Measurements from ENCODE around the gene HTR2A. TPM values are rescaled to one million over a fixed set of nuclear protein-coding genes. Genes with fewer than 3 reads are reported as not detected.

HTR2A gene
- total RNA-seq, 1 experiment from 2014 or later = not detected

DNA sequence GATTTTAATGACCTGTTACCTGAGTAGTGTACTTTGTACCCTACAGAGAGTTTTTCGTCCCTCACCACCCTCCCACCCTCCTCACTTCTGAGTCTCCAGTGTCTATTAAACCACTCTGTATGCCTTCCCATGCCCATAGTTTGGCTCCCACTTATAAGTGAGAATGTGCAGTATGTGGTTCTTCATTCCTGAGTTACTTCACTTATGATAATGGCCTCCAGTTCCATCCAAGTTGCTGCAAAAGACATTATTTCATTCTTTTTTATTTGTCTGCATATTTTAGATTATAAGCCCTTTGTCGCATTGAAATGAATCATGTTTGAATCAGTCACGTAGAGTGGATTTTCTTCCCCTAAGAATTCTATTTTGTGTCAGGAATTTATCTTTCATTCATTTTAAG is 12.2 kb upstream of the HTR2A start:
- Mint-ChIP-seq H3K36me3 (peaks cover 14% of the 10 kb centered on the region), H3K27ac (no peak overlapping the region), H3K27me3 (ENCODE audit: low read depth) (no peaks in the 10 kb centered on the region), H3K4me3 (no peak overlapping the region), H3K9me3 (peaks cover 17% of the 10 kb centered on the region), H3K4me1 (no peaks in the 10 kb centered on the region)
- ATAC-seq (no peak), DNase-seq (ENCODE audit: low spot score) (no peak)
- TF ChIP-seq JUN (CRISPR knock-in tag; IDR thresholded peaks at IDR 0.05) (no peak), FOXJ3 (CRISPR knock-in tag; IDR thresholded peaks at IDR 0.05; ENCODE audit: borderline replicate concordance) (no peak)
- ChIA-PET POLR2A (no interaction called here), CTCF (no interaction called here)

DNA sequence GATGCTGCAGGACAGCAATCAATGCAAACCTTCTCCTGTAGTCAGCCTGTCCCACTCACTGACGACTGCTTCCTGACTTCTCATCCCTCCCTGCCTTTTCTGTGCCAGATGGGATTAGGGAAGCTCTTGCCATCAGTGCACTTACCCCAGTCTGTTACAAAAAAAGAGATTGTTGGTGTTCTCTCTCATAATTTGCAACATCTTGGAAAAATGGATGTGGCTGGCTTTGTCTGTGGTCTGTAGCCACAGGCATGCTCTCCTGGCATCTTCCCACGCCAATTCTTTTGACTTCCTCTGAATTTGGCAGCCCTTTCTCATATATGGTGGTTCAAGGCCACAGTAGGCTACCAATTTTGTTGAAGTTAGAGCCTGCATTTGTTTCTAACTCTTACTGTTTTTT is 11.6 kb upstream of the HTR2A start:
- no peak overlapping the region for H3K4me3 Mint-ChIP-seq
- H3K9me3 Mint-ChIP-seq = peaks cover 15% of the 10 kb centered on the region
- no peak for TF ChIP-seq GABPB1 (CRISPR knock-in tag; IDR thresholded peaks at IDR 0.05)
- TF ChIP-seq, protein P1, sequence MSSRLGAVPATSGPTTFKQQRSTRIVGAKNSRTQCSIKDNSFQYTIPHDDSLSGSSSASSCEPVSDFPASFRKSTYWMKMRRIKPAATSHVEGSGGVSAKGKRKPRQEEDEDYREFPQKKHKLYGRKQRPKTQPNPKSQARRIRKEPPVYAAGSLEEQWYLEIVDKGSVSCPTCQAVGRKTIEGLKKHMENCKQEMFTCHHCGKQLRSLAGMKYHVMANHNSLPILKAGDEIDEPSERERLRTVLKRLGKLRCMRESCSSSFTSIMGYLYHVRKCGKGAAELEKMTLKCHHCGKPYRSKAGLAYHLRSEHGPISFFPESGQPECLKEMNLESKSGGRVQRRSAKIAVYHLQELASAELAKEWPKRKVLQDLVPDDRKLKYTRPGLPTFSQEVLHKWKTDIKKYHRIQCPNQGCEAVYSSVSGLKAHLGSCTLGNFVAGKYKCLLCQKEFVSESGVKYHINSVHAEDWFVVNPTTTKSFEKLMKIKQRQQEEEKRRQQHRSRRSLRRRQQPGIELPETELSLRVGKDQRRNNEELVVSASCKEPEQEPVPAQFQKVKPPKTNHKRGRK (CRISPR knock-in tag; IDR thresholded peaks at IDR 0.05; ENCODE audit: borderline replicate concordance) = no peak
- TF ChIP-seq, protein P2, sequence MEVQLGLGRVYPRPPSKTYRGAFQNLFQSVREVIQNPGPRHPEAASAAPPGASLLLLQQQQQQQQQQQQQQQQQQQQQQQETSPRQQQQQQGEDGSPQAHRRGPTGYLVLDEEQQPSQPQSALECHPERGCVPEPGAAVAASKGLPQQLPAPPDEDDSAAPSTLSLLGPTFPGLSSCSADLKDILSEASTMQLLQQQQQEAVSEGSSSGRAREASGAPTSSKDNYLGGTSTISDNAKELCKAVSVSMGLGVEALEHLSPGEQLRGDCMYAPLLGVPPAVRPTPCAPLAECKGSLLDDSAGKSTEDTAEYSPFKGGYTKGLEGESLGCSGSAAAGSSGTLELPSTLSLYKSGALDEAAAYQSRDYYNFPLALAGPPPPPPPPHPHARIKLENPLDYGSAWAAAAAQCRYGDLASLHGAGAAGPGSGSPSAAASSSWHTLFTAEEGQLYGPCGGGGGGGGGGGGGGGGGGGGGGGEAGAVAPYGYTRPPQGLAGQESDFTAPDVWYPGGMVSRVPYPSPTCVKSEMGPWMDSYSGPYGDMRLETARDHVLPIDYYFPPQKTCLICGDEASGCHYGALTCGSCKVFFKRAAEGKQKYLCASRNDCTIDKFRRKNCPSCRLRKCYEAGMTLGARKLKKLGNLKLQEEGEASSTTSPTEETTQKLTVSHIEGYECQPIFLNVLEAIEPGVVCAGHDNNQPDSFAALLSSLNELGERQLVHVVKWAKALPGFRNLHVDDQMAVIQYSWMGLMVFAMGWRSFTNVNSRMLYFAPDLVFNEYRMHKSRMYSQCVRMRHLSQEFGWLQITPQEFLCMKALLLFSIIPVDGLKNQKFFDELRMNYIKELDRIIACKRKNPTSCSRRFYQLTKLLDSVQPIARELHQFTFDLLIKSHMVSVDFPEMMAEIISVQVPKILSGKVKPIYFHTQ (CRISPR knock-in tag; IDR thresholded peaks at IDR 0.05) = no peak
- no peak for TF ChIP-seq SP1 (CRISPR knock-in tag; conservative IDR thresholded peaks at IDR 0.05)
- TF ChIP-seq, protein P3, sequence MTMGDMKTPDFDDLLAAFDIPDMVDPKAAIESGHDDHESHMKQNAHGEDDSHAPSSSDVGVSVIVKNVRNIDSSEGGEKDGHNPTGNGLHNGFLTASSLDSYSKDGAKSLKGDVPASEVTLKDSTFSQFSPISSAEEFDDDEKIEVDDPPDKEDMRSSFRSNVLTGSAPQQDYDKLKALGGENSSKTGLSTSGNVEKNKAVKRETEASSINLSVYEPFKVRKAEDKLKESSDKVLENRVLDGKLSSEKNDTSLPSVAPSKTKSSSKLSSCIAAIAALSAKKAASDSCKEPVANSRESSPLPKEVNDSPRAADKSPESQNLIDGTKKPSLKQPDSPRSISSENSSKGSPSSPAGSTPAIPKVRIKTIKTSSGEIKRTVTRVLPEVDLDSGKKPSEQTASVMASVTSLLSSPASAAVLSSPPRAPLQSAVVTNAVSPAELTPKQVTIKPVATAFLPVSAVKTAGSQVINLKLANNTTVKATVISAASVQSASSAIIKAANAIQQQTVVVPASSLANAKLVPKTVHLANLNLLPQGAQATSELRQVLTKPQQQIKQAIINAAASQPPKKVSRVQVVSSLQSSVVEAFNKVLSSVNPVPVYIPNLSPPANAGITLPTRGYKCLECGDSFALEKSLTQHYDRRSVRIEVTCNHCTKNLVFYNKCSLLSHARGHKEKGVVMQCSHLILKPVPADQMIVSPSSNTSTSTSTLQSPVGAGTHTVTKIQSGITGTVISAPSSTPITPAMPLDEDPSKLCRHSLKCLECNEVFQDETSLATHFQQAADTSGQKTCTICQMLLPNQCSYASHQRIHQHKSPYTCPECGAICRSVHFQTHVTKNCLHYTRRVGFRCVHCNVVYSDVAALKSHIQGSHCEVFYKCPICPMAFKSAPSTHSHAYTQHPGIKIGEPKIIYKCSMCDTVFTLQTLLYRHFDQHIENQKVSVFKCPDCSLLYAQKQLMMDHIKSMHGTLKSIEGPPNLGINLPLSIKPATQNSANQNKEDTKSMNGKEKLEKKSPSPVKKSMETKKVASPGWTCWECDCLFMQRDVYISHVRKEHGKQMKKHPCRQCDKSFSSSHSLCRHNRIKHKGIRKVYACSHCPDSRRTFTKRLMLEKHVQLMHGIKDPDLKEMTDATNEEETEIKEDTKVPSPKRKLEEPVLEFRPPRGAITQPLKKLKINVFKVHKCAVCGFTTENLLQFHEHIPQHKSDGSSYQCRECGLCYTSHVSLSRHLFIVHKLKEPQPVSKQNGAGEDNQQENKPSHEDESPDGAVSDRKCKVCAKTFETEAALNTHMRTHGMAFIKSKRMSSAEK (CRISPR knock-in tag; IDR thresholded peaks at IDR 0.05; ENCODE audit: borderline replicate concordance) = no peak
- no peak for TF ChIP-seq NR2C2 (CRISPR knock-in tag; IDR thresholded peaks at IDR 0.05)
- no peak for TF ChIP-seq ZNF416 (CRISPR knock-in tag; IDR thresholded peaks at IDR 0.05)
- TF ChIP-seq, protein P4, sequence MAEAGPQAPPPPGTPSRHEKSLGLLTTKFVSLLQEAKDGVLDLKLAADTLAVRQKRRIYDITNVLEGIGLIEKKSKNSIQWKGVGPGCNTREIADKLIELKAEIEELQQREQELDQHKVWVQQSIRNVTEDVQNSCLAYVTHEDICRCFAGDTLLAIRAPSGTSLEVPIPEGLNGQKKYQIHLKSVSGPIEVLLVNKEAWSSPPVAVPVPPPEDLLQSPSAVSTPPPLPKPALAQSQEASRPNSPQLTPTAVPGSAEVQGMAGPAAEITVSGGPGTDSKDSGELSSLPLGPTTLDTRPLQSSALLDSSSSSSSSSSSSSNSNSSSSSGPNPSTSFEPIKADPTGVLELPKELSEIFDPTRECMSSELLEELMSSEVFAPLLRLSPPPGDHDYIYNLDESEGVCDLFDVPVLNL (CRISPR knock-in tag; IDR thresholded peaks at IDR 0.05; ENCODE audit: borderline replicate concordance, low read depth) = no peak
- TF ChIP-seq, protein P5, sequence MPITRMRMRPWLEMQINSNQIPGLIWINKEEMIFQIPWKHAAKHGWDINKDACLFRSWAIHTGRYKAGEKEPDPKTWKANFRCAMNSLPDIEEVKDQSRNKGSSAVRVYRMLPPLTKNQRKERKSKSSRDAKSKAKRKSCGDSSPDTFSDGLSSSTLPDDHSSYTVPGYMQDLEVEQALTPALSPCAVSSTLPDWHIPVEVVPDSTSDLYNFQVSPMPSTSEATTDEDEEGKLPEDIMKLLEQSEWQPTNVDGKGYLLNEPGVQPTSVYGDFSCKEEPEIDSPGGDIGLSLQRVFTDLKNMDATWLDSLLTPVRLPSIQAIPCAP (CRISPR knock-in tag; IDR thresholded peaks at IDR 0.05) = no peak
- TF ChIP-seq ZNF263 (CRISPR knock-in tag; IDR thresholded peaks at IDR 0.05; ENCODE audit: low read depth) = no peak
- no peak for TF ChIP-seq NFE2L1 (CRISPR knock-in tag; IDR thresholded peaks at IDR 0.05)
- TF ChIP-seq, protein P6, sequence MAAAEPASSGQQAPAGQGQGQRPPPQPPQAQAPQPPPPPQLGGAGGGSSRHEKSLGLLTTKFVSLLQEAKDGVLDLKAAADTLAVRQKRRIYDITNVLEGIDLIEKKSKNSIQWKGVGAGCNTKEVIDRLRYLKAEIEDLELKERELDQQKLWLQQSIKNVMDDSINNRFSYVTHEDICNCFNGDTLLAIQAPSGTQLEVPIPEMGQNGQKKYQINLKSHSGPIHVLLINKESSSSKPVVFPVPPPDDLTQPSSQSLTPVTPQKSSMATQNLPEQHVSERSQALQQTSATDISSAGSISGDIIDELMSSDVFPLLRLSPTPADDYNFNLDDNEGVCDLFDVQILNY (CRISPR knock-in tag; IDR thresholded peaks at IDR 0.05) = no peak
- no peaks in the 10 kb centered on the region for H3K27me3 Mint-ChIP-seq (ENCODE audit: low read depth)
- ATAC-seq (no peak), DNase-seq (ENCODE audit: low spot score) (no peak)
- H3K4me1 Mint-ChIP-seq = no peaks in the 10 kb centered on the region
- H3K27ac Mint-ChIP-seq = no peak overlapping the region
- peaks cover 14% of the 10 kb centered on the region for H3K36me3 Mint-ChIP-seq
- POLR2A ChIA-PET = no interaction called here
- CTCF ChIA-PET = no interaction called here

All from WTC11 (cell line).